Measurements from ENCODE around the gene IL1RAPL2. TPM values are rescaled to one million over a fixed set of nuclear protein-coding genes. Genes with fewer than 3 reads are reported as not detected.
A peak's percentile ranks its signal among the peaks of the same experiment; 100 is the strongest.
"Not testable (repeated sequence)": the region's sequence is repeated elsewhere in the genome, so short reads cannot be mapped to it uniquely, and the experiment has no call there.

IL1RAPL2 gene
- total RNA-seq, 1 donor from 2014 or later = not detected

DNA sequence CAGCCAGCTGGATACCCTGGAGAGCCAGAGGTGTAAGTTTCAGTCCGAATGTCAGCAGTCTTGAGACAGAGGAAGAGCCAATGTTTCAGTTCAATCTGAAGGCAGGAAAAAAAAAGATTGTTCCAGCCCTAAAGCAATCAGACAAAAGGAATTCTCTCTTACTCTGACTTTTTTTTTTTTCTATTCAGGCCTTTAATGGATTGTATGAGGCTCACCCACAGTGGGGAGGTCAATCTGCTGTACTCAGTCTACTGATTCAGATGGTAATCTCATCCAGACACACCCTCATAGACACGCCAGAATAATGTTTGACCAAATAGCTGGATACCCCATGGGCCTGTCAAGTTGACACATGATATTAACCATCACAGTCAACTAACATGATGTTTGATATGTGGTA is 602.6 kb downstream of the IL1RAPL2 start:
- no peak for DNase-seq (ENCODE audit: low read depth)

DNA sequence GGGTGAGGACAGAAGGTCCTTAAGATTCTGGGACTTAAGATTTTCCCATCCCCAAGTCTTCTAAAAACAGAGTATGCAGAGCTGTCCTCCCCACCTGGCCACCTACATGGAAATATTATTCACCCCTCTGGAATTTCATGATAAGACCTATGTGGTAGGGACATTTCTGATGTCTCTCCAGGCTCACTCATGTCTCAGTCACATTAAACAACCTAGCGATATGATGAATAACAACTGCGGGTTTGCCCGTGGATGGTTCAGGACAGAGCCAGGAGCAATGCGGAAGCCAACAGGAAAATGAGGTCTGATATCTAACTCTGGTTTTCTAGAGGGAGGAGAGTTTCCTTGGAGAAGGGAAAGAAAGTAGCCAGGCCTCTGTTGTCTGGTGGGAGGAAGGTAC is 607.1 kb downstream of the IL1RAPL2 start:
- DNase-seq (ENCODE audit: low read depth) = no peak

DNA sequence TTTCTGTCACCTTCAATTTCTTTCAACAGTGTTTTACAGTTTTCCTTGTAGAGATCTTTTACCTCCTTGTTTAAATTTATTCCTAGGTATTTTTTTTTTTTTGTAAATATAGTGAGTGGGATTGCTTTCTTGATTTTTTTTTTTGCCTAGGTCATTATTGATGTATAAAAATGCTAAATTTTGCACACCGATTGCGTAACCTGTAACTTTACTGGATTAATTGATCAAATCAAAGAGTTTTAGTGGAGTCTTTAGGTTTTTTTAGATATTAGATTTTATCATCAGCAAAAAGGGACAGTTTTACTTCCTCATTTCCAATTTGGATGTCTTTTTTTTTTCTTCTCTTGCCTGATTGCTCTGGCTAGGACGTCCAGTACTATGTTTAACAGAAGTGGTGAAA is 613.6 kb downstream of the IL1RAPL2 start:
- no peak for DNase-seq (ENCODE audit: low read depth)

DNA sequence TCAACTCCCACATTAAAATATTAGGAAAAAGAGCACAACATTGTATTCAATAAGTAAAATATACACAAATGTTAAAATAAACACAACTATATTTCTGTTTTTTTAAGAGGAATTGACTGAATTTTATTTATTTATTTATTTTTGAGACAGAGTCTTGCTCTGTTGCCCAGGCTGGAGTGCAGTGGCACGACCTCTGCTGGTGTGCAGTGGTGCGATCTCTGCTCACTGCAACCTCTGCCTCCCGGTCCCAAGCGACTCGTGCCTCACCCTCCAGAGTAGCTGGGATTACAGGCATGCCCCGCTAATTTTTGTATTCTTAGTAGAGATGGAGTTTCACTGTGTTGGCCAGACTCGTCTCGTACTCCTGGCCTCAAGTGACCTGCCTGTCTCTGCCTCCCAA is 623.1 kb downstream of the IL1RAPL2 start:
- no peak for DNase-seq (ENCODE audit: low read depth)

DNA sequence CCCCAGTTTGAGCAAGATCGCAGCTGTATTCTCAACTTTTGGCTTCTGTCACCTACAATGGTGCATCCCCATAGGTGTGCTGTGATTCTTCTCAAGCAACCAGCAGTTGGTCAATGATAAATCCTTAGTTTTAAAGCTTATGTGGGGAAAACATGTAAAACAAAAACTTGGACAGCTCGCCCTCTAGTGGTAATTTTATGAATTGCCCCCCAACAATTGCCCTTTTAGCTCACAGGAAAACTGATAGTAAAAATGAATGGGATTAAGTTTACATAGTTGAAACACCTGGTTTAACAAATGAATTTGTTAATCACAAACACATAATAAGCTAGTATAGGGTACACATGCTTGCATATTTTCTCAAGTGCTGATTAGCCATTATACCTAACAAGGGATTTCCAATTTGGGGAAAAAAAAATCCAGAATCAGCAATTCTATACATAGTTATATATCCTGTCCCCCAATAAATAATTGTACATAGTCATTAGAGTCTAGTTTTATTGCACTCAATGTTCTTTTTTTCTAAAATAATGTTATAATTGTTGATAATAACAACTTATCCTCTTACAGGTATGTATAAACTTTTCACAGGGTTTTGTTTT is 624.4 kb downstream of the IL1RAPL2 start:
- DNase-seq (ENCODE audit: low read depth) = peak; percentile 33

DNA sequence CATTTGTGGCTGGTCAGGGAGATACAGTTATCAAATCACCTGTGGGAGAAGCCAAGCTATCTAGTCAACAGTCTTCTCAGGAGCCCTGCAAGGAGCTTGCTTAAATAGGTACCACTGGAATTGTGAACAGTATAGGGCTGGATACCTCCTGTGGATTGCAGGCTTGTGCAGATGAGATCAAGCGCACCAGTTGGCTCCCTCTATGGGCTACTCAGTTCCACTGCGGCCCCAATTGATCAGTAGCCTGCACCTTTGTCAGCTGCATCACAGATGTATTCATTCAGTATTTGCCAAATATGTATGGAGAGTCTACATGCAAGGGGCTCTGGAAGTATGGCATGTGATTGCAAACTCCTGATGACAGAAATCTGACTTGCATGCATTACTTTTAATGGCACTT is 625.9 kb downstream of the IL1RAPL2 start:
- DNase-seq (ENCODE audit: low read depth) = peak; percentile 3

DNA sequence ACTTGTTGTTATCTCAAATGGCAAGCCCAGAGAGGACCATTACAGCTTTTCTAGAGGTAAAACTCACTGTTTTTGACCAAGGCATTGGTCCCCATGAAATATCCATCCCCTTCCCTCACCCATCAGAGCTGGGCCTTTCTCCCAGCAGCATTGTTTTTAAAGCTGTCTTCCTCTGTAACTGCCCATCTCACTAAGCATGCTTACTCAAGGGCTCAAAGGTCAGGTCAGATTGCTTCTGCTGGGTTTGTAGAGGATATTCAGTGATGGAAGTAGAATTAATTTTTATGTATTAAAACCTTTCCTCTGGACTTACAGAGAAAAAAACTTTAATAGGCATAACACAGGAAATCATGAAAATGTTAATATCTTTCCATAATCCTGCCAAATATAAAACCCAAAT is 643.4 kb downstream of the IL1RAPL2 start:
- no peak for DNase-seq (ENCODE audit: low read depth)

DNA sequence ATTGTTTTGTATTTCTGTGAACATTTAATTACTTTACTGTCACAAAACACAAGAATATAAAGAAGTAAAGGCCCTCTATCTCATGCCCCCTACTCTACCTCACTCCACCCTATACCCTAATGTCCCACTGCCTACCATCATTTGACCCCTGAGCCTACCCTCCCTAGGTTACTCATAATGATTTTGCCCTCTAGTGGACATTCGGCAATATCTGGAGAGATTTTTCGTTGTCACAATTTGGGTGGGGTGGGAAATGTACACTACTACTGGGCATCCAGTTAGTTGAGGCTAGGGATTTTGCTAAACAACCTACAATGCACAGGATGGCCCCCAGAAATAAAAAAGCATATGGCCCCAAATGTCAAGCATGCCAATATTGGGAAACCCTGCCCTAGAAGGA is 644.3 kb downstream of the IL1RAPL2 start:
- DNase-seq (ENCODE audit: low read depth) = no peak

DNA sequence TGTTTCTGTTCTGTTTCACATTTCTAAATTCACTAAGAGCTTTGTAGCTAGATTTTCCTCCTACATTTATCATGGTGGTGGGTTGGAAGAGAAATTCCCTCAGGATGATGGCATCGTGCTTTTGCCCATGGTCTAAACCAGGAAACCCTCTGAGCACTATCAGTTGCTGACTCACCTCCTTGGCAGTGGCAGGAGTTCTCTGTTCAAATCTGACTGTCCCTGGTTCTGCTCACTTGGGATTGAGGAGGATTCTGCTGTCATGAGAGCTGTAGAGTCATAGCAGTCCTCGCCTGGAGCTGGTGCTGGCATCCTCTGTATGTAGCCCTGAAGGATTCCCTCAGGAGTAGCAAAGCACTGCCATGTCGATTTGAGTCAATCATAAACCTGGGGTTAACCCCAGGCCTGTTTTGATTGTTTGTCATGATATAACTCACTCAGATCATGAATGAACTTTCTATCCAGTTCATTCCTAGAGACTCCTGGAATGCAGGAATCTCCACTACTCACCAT is 645.1 kb downstream of the IL1RAPL2 start:
- peak; percentile 24 for DNase-seq (ENCODE audit: low read depth)

DNA sequence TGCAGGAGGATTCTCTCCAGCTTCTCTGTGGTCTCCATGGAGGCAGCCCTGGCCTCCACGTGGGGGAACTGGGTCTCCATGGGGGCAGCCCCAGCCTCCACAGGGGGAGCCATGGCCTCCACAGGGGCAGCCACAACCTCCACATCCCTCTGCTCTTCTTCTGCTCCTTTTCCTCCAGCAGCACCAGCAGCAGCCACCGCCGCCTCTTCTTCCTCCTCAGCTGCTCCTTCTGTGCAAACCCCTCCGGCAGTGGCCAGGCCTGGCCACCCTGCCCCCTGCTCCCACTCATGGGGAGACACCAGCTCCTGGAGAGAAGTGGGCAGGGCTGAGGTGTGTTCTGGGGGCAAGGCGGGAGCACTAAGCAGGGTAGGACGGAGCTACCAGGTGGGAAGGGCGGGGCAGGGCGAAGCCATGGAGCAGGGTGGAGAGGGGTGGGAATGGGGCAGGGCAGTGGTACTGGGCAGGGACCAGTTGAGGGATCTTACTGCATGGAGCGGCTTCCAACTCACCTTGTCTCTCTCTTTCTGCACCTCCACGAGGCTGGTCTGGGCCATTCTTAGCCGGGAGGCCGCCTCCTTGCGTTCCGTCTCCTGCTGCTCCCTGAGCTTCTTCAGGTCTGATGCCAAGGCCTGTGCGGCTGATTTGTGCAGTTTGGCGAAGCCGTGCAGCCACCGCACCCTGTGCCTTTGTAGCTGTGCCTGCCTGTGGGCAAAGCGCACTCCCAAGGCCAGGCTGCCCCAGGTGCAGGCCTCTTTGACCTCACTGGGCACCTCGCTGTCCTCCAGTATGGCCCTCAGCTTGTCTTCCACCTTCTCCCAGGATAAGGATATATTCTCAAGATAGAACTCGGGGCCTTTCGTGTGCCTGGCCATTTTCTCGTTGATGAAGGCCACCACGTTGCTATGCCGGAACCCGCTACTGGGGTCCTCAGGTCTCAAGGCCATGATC is 653.7 kb downstream of the IL1RAPL2 start:
- no peak for DNase-seq (ENCODE audit: low read depth)

DNA sequence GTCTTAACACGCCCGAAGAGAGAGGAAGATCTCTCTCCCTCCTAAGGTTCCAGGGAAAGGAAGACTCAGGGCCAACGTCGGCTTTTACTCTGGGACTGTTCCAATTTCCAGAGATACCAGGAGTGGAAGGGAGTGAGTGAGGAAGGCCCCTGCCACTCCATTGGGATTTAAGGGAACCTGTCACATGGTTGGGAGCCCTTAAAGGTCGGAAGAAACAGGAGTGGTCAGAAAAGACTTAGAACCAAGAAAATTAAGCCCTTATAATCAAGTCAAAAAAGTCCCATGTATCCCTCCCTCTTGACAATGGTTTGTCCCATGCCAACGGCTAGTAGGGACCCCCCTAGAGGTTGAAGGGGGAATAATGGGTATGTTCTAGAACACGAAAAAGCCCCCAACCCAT is 654.6 kb downstream of the IL1RAPL2 start, which contains the start of gene TEX13A:
Gene TEX13A (minus strand): TSS at position 59 of the 400 bp plus-strand sequence. CDS start 297 bp downstream, outside the sequence.
- no peak for DNase-seq (ENCODE audit: low read depth)

DNA sequence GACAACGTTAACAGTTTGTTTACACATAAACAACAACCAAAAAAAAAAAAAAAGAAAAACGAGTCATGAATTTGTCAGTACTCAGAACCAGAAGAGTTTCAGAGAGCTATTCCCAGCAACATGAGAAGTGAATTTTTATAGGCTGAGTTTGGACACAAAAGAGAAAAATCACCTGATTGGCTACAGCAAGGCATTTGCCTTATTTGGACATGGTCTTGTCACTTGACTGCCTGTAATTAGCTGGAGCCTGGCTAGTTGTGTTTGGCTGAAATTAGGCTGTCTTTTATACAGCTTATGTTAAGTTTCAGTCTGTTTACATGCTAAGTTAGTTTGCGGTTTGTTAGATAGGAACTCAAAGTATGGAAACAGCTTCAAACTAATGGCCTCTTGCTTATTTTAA is 655.4 kb downstream of the IL1RAPL2 start:
- no peak for DNase-seq (ENCODE audit: low read depth)

DNA sequence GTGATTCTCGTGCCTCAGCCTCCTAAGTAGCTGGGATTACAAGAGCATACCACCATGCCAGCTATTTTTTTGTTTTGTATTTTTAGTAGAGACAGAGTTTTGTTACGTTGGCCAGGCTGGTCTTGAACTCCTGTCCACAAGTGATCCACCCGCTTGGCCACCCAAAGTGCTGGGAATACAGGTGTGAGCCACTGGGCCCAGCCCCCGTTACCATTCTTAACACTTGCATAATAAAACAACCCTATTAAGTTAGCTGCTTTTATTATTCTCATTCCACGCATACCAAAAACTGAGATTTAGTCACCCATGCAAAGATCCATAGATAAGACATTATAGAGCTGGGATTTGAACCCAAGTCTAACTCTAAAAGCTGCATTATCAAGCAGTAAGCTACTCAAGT is 660.5 kb downstream of the IL1RAPL2 start:
- DNase-seq (ENCODE audit: low read depth) = no peak

DNA sequence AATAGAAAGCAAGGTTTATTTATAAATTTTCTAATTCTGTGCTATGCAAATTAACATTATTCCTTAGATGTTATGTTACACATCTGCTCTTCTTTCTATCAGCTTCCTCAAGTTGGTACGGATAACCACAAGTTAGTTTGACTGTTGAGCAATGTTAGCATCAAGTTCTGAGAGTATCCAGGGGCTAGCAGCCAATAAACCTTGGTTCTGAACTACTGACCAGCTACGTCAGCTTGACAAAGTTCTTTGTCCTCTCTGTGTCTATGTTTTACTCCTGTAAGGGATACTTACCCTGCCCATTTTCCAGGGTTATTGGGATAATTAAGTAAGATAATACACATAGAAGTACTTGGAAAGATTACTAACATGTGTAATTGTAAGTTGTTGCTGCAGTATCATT is 662.6 kb downstream of the IL1RAPL2 start:
- no peak for DNase-seq (ENCODE audit: low read depth)

DNA sequence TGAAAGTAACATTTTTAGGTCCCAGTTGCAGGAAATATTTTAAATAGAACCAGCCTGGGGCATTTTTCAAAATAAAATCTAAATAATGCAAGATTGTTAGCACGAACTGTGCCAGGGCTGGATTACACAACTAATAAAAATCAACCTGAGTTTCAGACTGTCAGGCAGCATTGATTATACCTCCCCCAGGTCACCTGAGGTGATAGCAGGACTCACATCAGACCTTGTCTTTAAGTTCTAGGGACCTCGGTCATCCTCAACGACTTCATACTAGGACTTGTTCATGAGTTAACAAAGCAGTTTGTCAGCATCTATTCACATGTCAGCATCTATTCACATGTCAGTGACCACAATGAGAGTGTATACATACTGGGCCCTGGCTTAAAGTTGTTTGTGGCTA is 663.1 kb downstream of the IL1RAPL2 start:
- DNase-seq (ENCODE audit: low read depth) = no peak

DNA sequence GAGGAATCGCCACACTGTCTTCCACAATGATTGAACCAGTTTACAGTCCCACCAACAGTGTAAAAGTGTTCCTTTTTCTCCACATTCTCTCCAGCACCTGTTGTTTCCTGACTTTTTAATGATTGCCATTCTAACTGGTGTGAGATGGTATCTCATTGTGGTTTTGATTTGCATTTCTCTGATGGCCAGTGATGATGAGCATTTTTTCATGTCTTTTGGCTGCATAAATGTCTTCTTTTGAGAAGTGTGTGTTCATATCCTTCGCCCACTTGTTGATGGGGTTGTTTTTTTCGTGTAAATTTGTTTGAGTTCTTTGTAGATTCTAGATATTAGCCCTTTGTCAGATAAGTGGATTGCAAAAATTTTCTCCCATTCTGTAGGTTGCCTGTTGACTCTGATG is 671.4 kb downstream of the IL1RAPL2 start:
- DNase-seq (ENCODE audit: low read depth) = not testable (repeated sequence)

DNA sequence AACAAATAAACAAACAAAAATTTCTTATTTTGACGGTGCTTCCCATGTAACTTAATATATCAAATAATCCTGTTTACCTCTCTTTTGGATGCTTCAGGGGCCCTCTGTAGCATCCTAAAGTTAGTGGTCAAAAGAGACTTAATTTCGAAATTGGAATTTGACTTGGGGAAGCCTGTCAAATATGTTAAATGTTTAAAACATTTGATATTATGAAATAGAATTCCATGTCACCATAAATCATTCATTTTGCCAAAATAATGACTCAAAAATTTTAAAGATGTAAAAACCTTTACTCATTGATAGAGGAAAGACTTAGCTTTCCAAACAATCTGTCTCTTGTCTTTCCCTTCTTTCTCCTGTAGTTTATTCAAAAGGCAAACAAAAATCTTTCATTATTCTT is 675.1 kb downstream of the IL1RAPL2 start:
- no peak for DNase-seq (ENCODE audit: low read depth)

DNA sequence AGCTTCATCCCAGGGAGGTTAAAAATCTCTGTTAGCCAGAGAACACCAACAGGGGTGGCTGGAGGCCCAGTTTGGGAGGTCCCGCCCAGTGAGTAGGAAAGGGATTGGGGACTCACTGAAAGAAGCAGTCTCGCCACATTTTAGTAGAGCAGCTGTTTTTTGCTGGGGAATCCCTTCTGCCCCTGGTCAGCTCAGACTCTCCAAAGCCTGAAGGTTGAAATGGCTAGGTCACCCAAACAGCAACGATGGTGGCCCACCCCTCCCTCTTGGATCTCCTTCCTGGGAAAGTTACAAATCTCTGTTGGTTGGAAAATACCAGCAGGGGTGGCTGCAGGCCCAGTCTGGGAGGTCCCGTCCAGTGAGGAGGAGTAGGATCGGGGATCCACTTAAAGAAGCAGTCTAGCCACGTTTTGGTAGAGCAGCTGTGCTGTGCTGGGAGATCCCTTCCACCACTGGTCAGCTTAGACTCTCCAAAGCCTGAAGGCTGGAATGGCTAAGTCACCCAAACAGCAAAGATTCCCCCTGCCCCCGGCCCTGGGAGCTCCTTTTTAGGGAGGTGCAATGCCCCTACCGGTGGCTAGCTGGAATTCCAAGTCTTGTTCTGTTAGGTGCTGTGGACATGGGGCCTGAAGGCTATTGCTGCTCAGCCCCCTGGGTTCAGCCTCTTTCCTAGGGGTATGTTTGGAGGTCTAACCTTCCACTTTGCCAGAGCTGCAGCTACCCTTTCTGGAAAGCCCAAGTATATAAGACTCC is 694.5 kb downstream of the IL1RAPL2 start:
- DNase-seq (ENCODE audit: low read depth) = no peak

DNA sequence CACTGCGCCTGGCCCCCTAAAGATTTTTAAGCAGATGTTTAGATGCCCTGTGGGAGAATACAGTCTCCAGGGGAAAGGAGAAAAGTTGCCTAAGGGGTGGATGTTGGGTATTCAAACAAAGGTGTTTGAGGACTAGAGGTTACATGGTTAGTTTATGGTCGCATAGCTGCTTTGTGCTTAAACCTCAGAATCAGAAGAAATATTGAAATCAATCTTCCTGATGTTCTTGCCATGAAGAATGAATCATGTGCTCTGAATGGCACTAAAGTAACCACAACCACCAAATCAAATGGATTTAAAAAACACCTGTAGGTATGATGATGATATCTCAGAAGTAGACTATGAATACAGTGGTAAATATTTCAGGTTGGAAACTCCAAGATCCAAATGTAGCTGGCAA is 697.2 kb downstream of the IL1RAPL2 start:
- DNase-seq (ENCODE audit: low read depth) = no peak

DNA sequence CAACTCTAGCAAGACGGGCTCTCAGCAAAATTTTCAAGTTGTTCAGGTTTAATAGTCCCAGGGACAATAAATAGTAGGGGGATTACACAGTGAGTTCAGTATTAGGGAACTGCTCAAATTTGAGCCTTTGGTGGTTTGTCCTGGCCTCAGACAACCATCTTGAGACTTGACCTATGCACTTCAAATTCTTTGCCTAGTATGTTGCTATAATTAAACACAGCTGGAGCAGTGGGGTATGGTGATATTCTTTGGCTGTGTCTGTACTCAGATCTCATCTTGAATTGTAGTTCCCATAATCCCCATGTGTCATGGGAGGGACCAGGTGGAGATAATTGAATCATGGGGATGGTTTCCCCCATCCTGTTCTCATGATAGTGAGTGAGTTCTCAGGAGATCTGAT is 697.8 kb downstream of the IL1RAPL2 start:
- DNase-seq (ENCODE audit: low read depth) = no peak

DNA sequence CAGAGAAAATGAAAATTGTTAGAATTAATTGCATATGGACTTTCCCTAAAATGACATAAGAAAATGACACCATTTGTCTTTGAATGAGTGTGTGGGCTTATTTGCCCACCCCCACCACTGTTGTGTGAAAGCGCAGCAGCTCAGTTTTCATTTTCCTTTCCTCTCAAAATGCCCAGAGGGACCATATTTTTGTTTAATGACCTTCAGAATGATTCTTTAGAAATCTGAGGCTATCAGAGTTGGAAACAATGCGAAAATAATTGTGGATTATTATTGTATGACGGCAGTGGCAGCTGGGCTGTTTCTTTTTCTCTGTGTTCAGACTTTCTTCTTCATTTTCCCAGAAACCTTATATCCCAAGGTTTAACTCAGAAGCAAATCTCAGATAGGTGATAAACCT is 699.1 kb downstream of the IL1RAPL2 start:
- no peak for DNase-seq (ENCODE audit: low read depth)

DNA sequence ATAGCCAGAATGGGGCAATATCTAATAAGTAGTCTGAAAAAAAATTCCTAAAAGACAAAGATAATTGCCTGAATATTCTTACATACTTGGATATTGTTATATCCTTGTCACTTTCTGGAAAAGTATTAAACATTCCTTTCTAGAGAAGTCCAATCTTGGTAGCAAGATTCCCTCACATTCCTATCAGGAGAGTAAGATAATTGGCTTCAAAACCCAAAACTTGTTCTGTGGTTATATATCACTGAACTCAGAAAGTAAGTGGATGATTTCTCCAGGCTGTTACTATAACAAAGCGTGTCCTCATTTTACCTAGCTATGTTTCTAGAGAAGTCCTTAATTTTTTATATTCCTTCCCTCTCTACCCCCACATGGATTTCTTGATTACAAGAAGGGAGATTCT is 700.5 kb downstream of the IL1RAPL2 start:
- no peak for DNase-seq (ENCODE audit: low read depth)

Measured in renal cortical epithelial cell (primary cell).